Activated naive CD8-positive, alpha-beta T cell treated with anti-CD3 and anti-CD28 coated beads, Interleukin-2, amount 10 ng/mL, durations not matched to agents 7 days and 5 days (primary cell): Measurements from ENCODE around the gene MYH10. TPM values are rescaled to one million over a fixed set of nuclear protein-coding genes. Genes with fewer than 3 reads are reported as not detected.

Experiments used
- ATAC-seq: fragments of 150-1000 bp; cut with Tn5 transposase; one replicate; pipeline ENCODE4 v1.10.0; 2021; ENCODE audit warnings: low read depth, moderate library complexity
- POLR2A ChIA-PET: fragments of 350-600 bp; sonication (Branson Sonifier 250); formaldehyde crosslinking; loops from one replicate; lab custom pipeline; 2021; ENCODE audit warnings: antibody characterized with exemption; lab: Charles Lee
- DNase-seq: peaks from one replicate; pipeline ENCODE4 v3.0.0; 2021
- H3K27ac Mint-ChIP-seq: one replicate; pipeline ENCODE4 v1.8.0; 2022; ENCODE audit warnings: mild to moderate bottlenecking, mixed read lengths
- H3K27me3 Mint-ChIP-seq: one replicate; pipeline ENCODE4 v1.8.0; 2022; ENCODE audit warnings: mild to moderate bottlenecking, moderate library complexity, mixed read lengths
- H3K36me3 Mint-ChIP-seq: one replicate; pipeline ENCODE4 v1.8.0; 2021; ENCODE audit warnings: mild to moderate bottlenecking, mixed read lengths
- H3K4me1 Mint-ChIP-seq: one replicate; pipeline ENCODE4 v1.8.0; 2021; ENCODE audit warnings: mixed read lengths
- H3K4me3 Mint-ChIP-seq: one replicate; pipeline ENCODE4 v1.8.0; 2022; ENCODE audit warnings: mild to moderate bottlenecking, moderate library complexity, mixed read lengths
- H3K9me3 Mint-ChIP-seq: one replicate; pipeline ENCODE4 v1.8.0; 2021; ENCODE audit warnings: mixed read lengths
- total RNA-seq, 2 experiments: library from RNA; stranded (reverse); gene quantifications; one replicate each; pipeline ENCODE4 v1.2.3, GENCODE V29; 2021

MYH10 gene
- total RNA-seq, 2 experiments from 2014 or later: 12.8 to 14.4 TPM

DNA sequence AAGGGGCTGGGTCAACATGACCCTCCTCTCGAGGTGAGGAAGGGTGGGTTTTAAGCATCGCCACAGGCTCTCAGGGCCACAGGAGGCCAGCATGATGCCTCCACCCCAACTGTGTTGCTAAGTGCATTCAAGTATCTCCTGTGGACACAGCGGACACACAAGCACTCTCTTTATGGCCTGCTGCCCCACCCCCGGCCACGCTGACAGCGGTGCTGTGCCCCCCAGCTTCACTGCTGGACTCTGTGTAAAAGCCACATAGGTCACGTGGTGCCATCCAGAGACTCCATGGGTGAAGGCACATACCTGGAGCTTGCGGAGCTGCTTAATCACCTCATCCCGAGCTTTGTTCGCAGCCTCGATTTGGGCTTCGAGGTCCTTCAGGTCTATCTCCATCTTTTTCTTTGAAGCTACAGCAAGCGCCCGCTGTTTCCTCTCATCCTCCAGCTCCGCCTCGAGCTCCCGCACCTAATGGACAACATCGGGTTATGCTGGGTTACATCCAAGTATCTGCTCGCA is 143.3 kb downstream of the MYH10 start:
- ATAC-seq (no peak), DNase-seq (no peak)
- Mint-ChIP-seq H3K9me3 (peaks cover 11% of the 10 kb centered on the region), H3K4me1 (no peaks in the 10 kb centered on the region), H3K27me3 (no peaks in the 10 kb centered on the region), H3K27ac (no peak overlapping the region), H3K4me3 (no peak overlapping the region), H3K36me3 (peaks cover 41% of the 10 kb centered on the region)
- POLR2A ChIA-PET: no interaction called here

GRCh38 chr17:8485491-8485890 is 145.0 kb downstream of the MYH10 start:
- ATAC-seq: no peak
- Mint-ChIP-seq H3K4me1 (no peaks in the 10 kb centered on the region), H3K36me3 (peaks cover 45% of the 10 kb centered on the region), H3K27me3 (no peaks in the 10 kb centered on the region), H3K4me3 (no peak overlapping the region), H3K27ac (no peak overlapping the region), H3K9me3 (peaks cover 12% of the 10 kb centered on the region)
- DNase-seq: no peak
- POLR2A ChIA-PET: no interaction called here

GRCh38 chr17:8484465-8484864 is 146.1 kb downstream of the MYH10 start:
- DNase-seq (no peak), ATAC-seq (no peak)
- Mint-ChIP-seq H3K9me3 (peaks cover 12% of the 10 kb centered on the region), H3K4me3 (no peak overlapping the region), H3K4me1 (no peaks in the 10 kb centered on the region), H3K27me3 (no peaks in the 10 kb centered on the region), H3K27ac (no peak overlapping the region), H3K36me3 (peaks cover 42% of the 10 kb centered on the region)
- POLR2A ChIA-PET: no interaction called here

DNA sequence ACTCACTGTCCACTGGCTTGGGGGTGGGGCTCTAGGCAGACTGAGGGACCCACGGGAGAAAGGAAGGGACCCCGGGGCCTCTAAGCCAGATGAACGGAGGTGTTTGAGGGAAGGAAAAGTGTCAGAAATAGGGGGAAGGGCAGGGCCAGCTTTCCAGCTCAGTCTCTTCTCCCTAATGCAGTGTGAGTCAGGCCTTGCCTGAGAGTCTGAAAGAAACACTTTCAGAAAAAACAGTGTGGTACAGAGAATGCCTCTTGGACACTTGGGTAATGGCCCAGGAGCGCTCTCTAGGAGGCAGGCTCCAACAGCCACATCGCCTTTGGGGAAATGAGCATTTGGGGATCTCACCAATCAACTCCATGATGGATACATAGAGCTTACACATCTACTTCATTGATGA is 148.0 kb downstream of the MYH10 start:
- Mint-ChIP-seq H3K27ac (no peak overlapping the region), H3K4me3 (no peak overlapping the region), H3K9me3 (peaks cover 12% of the 10 kb centered on the region), H3K27me3 (no peaks in the 10 kb centered on the region), H3K36me3 (peaks cover 42% of the 10 kb centered on the region), H3K4me1 (no peaks in the 10 kb centered on the region)
- POLR2A ChIA-PET: interaction anchor here (0.6 kb wide), 1 partner anchor 239 kb away, joined by 6 read pairs; no protein-coding TSS in a partner anchor
- DNase-seq (no peak), ATAC-seq (no peak)

DNA sequence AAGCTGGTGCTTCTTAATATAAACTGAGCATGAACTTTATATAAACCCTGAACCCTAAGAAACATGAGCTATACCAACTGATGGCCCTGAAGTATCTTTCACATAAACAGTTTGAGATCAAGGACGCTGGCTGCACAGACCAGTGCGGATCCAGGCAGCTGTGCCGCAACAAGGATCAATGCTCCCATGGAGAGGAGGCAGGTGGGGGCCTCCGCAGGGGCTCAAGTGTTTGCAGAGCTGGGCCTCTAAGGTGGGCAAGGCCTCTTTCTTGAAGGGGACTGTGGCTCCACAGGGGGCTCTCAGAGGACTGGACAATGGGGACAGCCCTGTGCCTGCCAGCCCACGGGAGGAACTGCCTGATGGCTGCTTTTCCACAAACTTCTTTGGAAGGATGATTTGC is 148.8 kb downstream of the MYH10 start:
- peaks cover 12% of the 10 kb centered on the region for H3K9me3 Mint-ChIP-seq
- DNase-seq: no peak
- no peak overlapping the region for H3K4me3 Mint-ChIP-seq
- no peaks in the 10 kb centered on the region for H3K27me3 Mint-ChIP-seq
- H3K36me3 Mint-ChIP-seq: peaks cover 38% of the 10 kb centered on the region
- H3K27ac Mint-ChIP-seq: no peak overlapping the region
- H3K4me1 Mint-ChIP-seq: no peaks in the 10 kb centered on the region
- POLR2A ChIA-PET: no interaction called here
- no peak for ATAC-seq

DNA sequence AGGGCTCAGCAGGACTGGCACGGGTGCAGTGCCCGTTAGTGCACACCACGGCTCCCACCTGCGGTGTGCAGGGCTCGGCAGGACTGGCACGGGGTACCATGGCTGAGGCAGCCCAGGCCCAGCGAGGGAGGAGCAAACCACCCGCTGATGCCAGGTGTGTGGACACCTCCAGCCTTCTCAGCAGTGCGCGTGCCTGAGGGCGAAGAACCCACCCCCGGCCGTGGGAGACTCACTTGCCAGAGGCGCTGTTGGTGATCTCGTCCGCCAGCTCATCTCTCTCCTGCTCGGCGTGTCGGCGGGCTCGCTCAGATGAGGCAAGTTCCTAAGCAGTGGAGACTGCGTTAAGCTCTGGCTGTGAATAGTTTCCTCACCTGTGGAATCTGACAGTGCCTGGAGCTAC is 149.4 kb downstream of the MYH10 start:
- POLR2A ChIA-PET: no interaction called here
- no peaks in the 10 kb centered on the region for H3K27me3 Mint-ChIP-seq
- H3K4me1 Mint-ChIP-seq: no peaks in the 10 kb centered on the region
- DNase-seq (no peak), ATAC-seq (no peak)
- H3K27ac Mint-ChIP-seq: no peak overlapping the region
- H3K4me3 Mint-ChIP-seq: no peak overlapping the region
- peaks cover 38% of the 10 kb centered on the region for H3K36me3 Mint-ChIP-seq
- H3K9me3 Mint-ChIP-seq: peaks cover 12% of the 10 kb centered on the region

DNA sequence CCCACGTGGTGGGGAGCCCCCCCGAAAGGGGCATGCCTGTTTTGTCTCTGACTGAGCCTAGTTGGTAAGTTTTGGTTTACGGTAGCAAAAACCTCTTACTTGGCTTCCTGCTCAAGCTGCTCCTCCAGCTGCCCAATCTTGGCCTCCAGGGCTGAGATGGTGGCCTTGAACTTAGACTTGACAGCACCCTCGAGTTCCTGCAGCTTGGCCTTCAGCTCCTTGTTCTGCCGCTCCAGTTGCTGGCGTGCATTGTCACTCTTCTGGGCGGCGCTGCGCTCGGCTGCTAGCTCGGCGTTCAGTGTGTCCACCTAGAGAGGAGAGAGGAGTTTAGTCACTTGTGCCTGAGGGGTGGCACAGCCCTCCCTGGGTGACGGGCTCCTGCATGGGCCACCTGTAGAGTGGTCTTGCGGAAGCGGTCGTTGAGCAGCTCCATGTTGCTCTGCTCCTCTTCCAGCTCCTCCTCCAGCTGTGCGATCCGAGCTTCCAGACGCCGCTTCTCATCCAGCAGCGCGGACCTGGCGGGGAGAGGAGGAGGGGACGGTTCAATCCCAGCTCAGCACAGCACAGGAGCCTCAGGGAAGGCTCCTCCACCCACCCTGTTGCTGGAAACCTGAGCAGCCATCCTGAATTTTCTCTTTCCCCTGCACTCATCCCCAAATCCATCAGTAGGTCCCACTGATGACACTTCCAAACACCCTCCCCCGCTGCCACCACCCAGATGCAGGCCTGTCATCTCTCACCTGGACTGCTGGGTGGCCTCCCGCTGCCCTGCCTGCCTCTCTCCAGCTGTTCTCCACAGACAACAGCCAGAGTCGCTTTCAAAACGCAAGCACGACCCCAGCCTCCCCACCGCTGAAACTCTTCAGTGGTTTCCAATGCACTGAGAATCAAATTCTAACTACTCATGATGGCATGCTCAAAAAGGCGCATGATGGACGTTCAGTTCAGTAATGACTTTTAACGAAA is 150.2 kb downstream of the MYH10 start:
- no peak overlapping the region for H3K27ac Mint-ChIP-seq
- H3K36me3 Mint-ChIP-seq: peaks cover 32% of the 10 kb centered on the region
- H3K9me3 Mint-ChIP-seq: peaks cover 12% of the 10 kb centered on the region
- DNase-seq (no peak), ATAC-seq (no peak)
- H3K4me3 Mint-ChIP-seq: no peak overlapping the region
- H3K4me1 Mint-ChIP-seq: no peaks in the 10 kb centered on the region
- no peaks in the 10 kb centered on the region for H3K27me3 Mint-ChIP-seq
- POLR2A ChIA-PET: interaction anchor here (0.6 kb wide), 1 partner anchor 25 kb away, joined by 3 read pairs; no protein-coding TSS in a partner anchor

- no peaks in the 10 kb centered on the region for H3K4me1 Mint-ChIP-seq
- no peak overlapping the region for H3K4me3 Mint-ChIP-seq
- H3K27me3 Mint-ChIP-seq: no peaks in the 10 kb centered on the region
- DNase-seq (no peak), ATAC-seq (no peak)
- H3K36me3 Mint-ChIP-seq: peaks cover 27% of the 10 kb centered on the region
- POLR2A ChIA-PET: no interaction called here
- no peak overlapping the region for H3K27ac Mint-ChIP-seq
- peaks cover 7% of the 10 kb centered on the region for H3K9me3 Mint-ChIP-seq
Observed at GRCh38 chr17:8479431-8479947, 151.0 kb downstream of the MYH10 start.

DNA sequence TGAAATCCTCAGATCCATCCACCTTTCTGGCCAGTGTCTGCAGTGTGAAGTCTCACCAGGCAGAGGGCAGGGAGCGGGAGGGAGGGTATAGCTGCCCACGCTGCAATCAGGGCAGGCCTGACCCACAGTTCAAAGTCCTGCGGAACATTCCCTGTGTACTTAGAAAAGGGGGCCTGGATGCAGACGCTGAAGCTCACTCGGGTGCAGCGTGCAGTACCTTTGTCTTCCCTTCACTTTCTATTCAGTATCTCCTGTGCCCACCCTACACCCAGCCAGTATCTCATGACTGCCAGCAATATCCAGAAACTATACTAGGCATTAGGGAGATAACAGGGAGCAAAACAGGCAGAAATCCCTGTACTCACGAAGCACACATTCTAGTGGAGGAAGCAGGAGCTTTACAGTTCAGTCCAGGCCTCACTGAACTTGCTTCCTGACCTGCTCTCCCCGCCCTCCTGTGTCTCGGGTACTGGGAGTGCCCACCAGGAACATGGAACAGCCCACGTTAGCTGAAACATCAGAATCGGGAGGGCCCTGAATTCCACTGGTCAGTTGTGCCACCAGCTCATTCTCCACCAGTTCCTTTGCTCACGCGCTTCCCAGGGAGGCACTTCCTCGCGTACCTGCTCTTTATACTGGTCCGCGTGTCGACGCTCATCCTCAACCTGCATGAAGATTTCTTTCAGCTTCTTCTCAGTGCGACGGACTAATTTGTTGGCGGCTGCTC is 152.6 kb downstream of the MYH10 start:
- Mint-ChIP-seq H3K36me3 (peaks cover 16% of the 10 kb centered on the region), H3K9me3 (peaks cover 3% of the 10 kb centered on the region), H3K27ac (no peak overlapping the region), H3K4me1 (no peaks in the 10 kb centered on the region), H3K4me3 (no peak overlapping the region), H3K27me3 (no peaks in the 10 kb centered on the region)
- POLR2A ChIA-PET: no interaction called here
- ATAC-seq: no peak
- DNase-seq: no peak

- H3K27ac Mint-ChIP-seq: no peak overlapping the region
Observed at GRCh38 chr17:8477171-8477570, 153.4 kb downstream of the MYH10 start.

DNA sequence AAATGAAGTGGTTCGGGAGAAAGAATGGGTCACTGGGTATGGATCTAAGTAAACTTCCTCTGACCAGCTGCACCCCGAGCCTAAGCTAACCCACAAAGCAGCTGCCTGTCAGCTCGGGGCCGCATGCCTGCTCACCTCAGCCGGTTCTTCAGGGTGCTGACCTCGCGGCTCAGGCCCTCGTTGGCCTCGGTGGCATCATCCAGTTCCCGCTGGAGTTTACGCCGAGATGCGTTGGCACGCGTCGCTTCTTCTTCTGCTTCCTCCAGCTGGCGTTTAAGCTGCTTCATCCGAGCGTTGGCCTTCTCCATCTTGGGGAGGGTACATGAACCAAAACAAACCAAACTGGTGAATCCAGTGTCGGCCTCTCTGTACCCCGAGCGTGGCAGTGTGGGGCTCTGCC is 153.8 kb downstream of the MYH10 start:
- H3K36me3 Mint-ChIP-seq: peaks cover 6% of the 10 kb centered on the region
- ATAC-seq (no peak), DNase-seq (no peak)
- no peak overlapping the region for H3K4me3 Mint-ChIP-seq
- POLR2A ChIA-PET: no interaction called here
- no peaks in the 10 kb centered on the region for H3K27me3 Mint-ChIP-seq
- no peak overlapping the region for H3K27ac Mint-ChIP-seq
- no peaks in the 10 kb centered on the region for H3K9me3 Mint-ChIP-seq
- no peaks in the 10 kb centered on the region for H3K4me1 Mint-ChIP-seq

More at GRCh38 chr17:8477171-8477570, 153.4 kb downstream of the MYH10 start:
- DNase-seq: no peak
- H3K4me3 Mint-ChIP-seq: no peak overlapping the region
- peaks cover 9% of the 10 kb centered on the region for H3K36me3 Mint-ChIP-seq
- H3K4me1 Mint-ChIP-seq: no peaks in the 10 kb centered on the region
- POLR2A ChIA-PET: no interaction called here
- peaks cover under 1% of the 10 kb centered on the region for H3K9me3 Mint-ChIP-seq
- ATAC-seq: no peak
- H3K27me3 Mint-ChIP-seq: no peaks in the 10 kb centered on the region

DNA sequence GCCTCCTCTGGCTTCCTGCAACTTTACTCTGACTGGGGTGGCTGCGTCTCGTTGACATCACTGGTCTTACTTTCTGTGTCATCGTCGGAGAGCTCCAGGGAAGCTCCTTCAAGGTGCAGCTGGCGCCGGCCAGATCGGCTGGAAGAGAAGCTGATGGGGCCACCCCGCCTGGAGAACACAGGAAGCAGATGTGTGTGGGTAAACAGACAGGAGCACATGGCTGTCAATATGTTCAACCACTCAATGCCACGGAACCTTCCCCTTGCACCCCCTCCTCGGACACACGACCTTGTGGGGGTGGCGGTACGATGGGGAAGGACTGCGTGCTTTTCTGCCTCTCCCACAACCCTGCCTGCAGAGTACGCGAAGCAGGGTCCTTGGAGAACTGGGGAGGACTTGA is 154.7 kb downstream of the MYH10 start:
- Mint-ChIP-seq H3K9me3 (no peaks in the 10 kb centered on the region), H3K4me1 (no peaks in the 10 kb centered on the region), H3K36me3 (peaks cover 4% of the 10 kb centered on the region), H3K4me3 (no peak overlapping the region), H3K27ac (no peak overlapping the region), H3K27me3 (no peaks in the 10 kb centered on the region)
- ATAC-seq (no peak), DNase-seq (no peak)
- POLR2A ChIA-PET: no interaction called here

GRCh38 chr17:8475227-8475626 is 155.3 kb downstream of the MYH10 start:
- no peaks in the 10 kb centered on the region for H3K4me1 Mint-ChIP-seq
- no peak for DNase-seq
- H3K4me3 Mint-ChIP-seq: no peak overlapping the region
- H3K36me3 Mint-ChIP-seq: no peaks in the 10 kb centered on the region
- ATAC-seq: no peak
- no peaks in the 10 kb centered on the region for H3K27me3 Mint-ChIP-seq
- no peaks in the 10 kb centered on the region for H3K9me3 Mint-ChIP-seq
- POLR2A ChIA-PET: no interaction called here
- no peak overlapping the region for H3K27ac Mint-ChIP-seq
